Right renal pelvis (tissue), 4 donors: ENCODE results near the gene CUL9. TPM values are rescaled to one million over a fixed set of nuclear protein-coding genes. Genes with fewer than 3 reads are reported as not detected.

ENCODE experiments used
- DNase-seq, 4 donors: peaks; one replicate each; pipeline ENCODE4 v3.0.0-alpha.2; 2013; ENCODE audit warnings: low read depth in 4 of 4, low spot score in 3 of 4, missing footprints in 1 of 4
- polyA plus RNA-seq, 4 donors: library from polyadenylated mRNA; unstranded; fragments of 120-200 nt; gene quantifications; one replicate each; pipeline ENCODE4 v1.2.1, GENCODE V29; 2013; ENCODE audit not compliant: insufficient read length in 4 of 4

The CUL9 gene
- polyA plus RNA-seq, 4 donors = 29.7 to 35.3 (median 32.5) TPM

GRCh38 chr6:43268782-43269272 lies 86.8 kb downstream of the CUL9 start:
- DNase-seq = no peak

DNA sequence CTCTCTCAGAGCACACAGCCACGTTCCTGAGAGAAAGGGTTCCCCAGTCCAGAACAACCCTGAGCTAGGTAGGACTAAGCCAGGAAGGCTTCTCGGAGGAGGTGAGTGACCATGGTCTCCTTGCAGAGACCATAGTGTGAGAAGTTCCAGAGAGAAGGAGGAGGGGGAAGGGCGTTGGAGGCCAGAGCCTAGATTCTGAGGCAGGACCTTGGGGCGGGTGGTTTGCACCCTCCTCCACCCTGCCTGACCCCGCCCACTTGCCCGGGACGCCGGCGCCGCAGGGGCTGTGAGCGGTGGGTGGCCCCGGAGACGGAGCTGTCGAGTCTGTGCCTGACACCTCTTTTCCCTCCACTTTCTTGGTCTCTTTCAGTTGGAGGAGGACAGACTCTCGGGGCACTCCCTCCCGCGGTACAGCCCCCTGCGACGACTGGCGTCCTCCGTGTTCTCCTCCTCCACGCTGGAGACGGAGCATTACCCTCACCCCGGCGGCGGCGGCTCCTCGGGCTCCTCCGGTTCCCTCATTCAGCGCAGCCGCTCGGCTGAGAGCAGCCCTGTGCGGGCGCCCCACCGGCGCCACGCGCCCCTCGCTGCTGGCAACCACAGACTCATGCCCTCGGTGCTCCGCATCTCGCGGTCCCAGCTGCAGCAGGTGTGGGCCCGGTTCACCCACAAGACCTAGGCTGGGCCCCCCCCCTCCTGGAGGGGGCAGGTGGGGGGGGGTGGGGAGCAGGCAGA lies 87.4 kb downstream of the CUL9 start:
- DNase-seq = no peak

DNA sequence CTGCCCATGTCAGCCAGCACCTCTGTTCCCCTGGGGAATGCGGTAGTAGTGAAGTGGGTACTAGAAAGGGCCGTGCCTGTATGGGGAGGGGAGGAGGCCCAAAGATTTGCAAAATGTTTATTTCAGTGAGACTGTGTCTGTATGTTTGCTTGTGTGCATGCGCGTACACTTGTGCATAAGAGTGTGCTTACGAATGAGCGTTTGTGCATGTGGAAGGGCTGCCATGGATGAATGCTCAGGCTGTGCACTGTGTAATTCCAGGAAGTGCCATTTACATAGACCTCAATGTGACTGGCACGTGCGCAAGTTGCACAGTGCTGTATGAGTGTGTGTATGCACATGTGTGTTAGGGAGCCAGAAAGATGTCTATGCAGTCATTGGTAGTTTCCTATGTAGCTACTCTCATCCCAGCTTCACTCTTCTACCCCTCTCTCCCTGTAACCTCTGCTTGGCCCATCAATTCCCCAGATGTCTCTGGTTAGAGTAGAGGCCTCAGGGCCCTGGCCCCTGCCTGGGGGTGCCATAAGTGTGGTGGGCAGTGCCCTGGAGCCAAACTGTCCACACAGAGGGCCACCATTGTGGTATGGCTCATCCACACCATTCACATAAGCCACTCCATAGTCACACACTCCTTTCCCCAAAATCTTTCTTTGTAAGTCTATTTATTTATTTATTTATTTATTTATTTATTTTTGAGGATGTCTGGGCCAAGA lies 89.3 kb downstream of the CUL9 start:
- no peak for DNase-seq

- DNase-seq = no peak
Measured at GRCh38 chr6:43271944-43272343, 89.9 kb downstream of the CUL9 start.

DNA sequence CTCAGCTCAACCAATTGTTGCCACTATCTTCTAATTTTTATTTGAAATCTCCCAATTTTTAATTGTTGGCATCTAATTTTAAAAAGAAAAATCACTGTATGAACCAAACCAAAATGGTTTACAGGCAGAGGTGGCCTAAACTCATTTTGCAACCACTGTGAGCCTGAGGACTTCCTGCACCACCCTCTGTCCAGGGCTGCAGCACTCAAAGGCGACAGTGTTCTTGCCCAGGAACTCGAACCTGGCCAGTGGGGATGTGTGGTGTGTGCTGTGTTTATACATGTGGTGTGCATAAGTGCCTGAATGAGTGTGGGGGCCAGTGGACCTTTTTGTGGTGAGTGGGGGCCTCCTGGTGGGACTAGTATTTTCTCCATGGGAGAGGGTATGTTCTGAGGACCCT lies 91.7 kb downstream of the CUL9 start:
- DNase-seq = no peak

Other genes with a start within 250 kb of the CUL9 start
- gene GNMT, start 221.4 kb upstream of the CUL9 start, polyA plus RNA-seq = 1 to 10 TPM in 2 of 4 donors, under 1 TPM in 2; 0.72 to 1.1 (median 0.95) TPM
- 10 to 100 TPM; 20.5 to 24.5 (median 22.4) TPM for gene PEX6, start 203.0 kb upstream of the CUL9 start, polyA plus RNA-seq
- gene PPP2R5D, start 197.6 kb upstream of the CUL9 start, polyA plus RNA-seq = 10 to 100 TPM; 63.3 to 70.8 (median 66.6) TPM
- gene MEA1, start 168.2 kb upstream of the CUL9 start, polyA plus RNA-seq = 10 to 100 TPM; 86.6 to 99.6 (median 89.4) TPM
- gene KLHDC3, start 167.9 kb upstream of the CUL9 start, polyA plus RNA-seq = 100 to 1,000 TPM in 2 of 4 donors, 10 to 100 TPM in 2; 98.2 to 109 (median 99.7) TPM
- 10 to 100 TPM; 56.2 to 59.8 (median 59.4) TPM for gene RRP36, start 160.6 kb upstream of the CUL9 start, polyA plus RNA-seq
- 10 to 100 TPM; 49.4 to 56.9 (median 50.7) TPM for gene CUL7, start 128.3 kb upstream of the CUL9 start, polyA plus RNA-seq
- gene MRPL2, start 122.8 kb upstream of the CUL9 start, polyA plus RNA-seq = 10 to 100 TPM; 60.4 to 71.6 (median 62.7) TPM
- gene KLC4, start 122.6 kb upstream of the CUL9 start, polyA plus RNA-seq = 10 to 100 TPM; 46.2 to 60.0 (median 53.8) TPM
- 100 to 1,000 TPM; 234 to 249 (median 244) TPM for gene PTK7, start 105.9 kb upstream of the CUL9 start, polyA plus RNA-seq
- gene SRF, start 10.9 kb upstream of the CUL9 start, polyA plus RNA-seq = 10 to 100 TPM; 31.3 to 33.1 (median 31.5) TPM
- 100 to 1,000 TPM in 1 of 4 donors, 10 to 100 TPM in 3; 52.9 to 104 (median 59.9) TPM for gene DNPH1, start 47.3 kb downstream of the CUL9 start, polyA plus RNA-seq
- gene TTBK1, start 61.3 kb downstream of the CUL9 start, polyA plus RNA-seq = under 1 TPM; 0.25 to 0.39 (median 0.28) TPM
- 1 to 10 TPM in 1 of 4 donors, under 1 TPM in 3; 0.24 to 2.5 (median 0.86) TPM for gene SLC22A7, start 116.1 kb downstream of the CUL9 start, polyA plus RNA-seq
- gene CRIP3, start 126.6 kb downstream of the CUL9 start, polyA plus RNA-seq = 1 to 10 TPM; 2.2 to 3.9 (median 3.7) TPM
- gene ZNF318, start 187.5 kb downstream of the CUL9 start, polyA plus RNA-seq = 10 to 100 TPM; 22.1 to 29.4 (median 28.1) TPM
- gene ABCC10, start 245.3 kb downstream of the CUL9 start, polyA plus RNA-seq = 10 to 100 TPM; 20.1 to 21.3 (median 20.9) TPM